Left cardiac atrium (tissue), 4 donors: Measurements from ENCODE around the gene PIAS2. TPM values are rescaled to one million over a fixed set of nuclear protein-coding genes. Genes with fewer than 3 reads are reported as not detected.
"Not testable (repeated sequence)": the region's sequence is repeated elsewhere in the genome, so short reads cannot be mapped to it uniquely, and the experiment has no call there.

Source experiments
- ATAC-seq, 2 donors: fragments of 200-7000 bp; cut with Tn5 transposase; one replicate each; pipeline ENCODE4 v1.9.1; 2020; ENCODE audit warnings: mild to moderate bottlenecking in 2 of 2, moderate library complexity in 2 of 2
- DNase-seq: peaks from one replicate; pipeline ENCODE4 v3.0.0-alpha.2; 2020
- intact Hi-C, 2 donors: fragments of 100-400 bp; cut with DNase I; formaldehyde crosslinking; loops; one replicate each; pipeline versions ENCODE4 v1.14.1 to v1.15.1; 2022 to 2023
- total RNA-seq, 2 donors: library from RNA; stranded (reverse); fragmentation: NEBNext Ultra II Directional; extraction: Animal tissue kit (Norgen Biotek cat#: 25700); gene quantifications; one replicate each; pipeline ENCODE4 v1.2.1, GENCODE V29; 2021
- donor health status: DM: no; HTN: yes; CAD: no.
- donor health status: DM: no; HTN: yes; CAD: no; lungs with severe emphysema.
- donor health status: DM: yes; HTN: yes; CAD: no.
- donor health status: Dilated cardiomyopathy.

PIAS2 gene
- total RNA-seq, 2 donors from 2014 or later: 28.5 to 36.6 TPM

GRCh38 chr18:46915800-46916550 is 1.3 kb downstream of the PIAS2 start:
- no peak for ATAC-seq
- intact Hi-C loops: no loop called here
- DNase-seq: no peak

- no peak for ATAC-seq
- intact Hi-C loops: no loop called here
- no peak for DNase-seq
Measured at GRCh38 chr18:46910856-46911255, 6.5 kb downstream of the PIAS2 start.

- ATAC-seq: no peak
- DNase-seq: no peak
- intact Hi-C loops: no loop called here
Measured at GRCh38 chr18:46909497-46909896, 7.8 kb downstream of the PIAS2 start.

GRCh38 chr18:46903406-46903805 is 13.9 kb downstream of the PIAS2 start:
- DNase-seq (no peak), ATAC-seq (no peak)
- intact Hi-C loops: no loop called here

GRCh38 chr18:46899274-46899948 is 17.9 kb downstream of the PIAS2 start:
- ATAC-seq (no peak), DNase-seq (no peak)
- intact Hi-C loops: no loop called here

GRCh38 chr18:46894124-46894523 is 23.2 kb downstream of the PIAS2 start:
- ATAC-seq (no peak), DNase-seq (no peak)
- intact Hi-C loops: no loop called here

- no peak for ATAC-seq
- DNase-seq: no peak
- intact Hi-C loops: no loop called here
Measured at GRCh38 chr18:46893360-46893759, 23.9 kb downstream of the PIAS2 start.

GRCh38 chr18:46892842-46893241 is 24.5 kb downstream of the PIAS2 start:
- ATAC-seq (no peak), DNase-seq (no peak)
- intact Hi-C loops: no loop called here

GRCh38 chr18:46891742-46892214 is 25.5 kb downstream of the PIAS2 start:
- intact Hi-C loops: no loop called here
- ATAC-seq (no peak), DNase-seq (no peak)

- intact Hi-C loops: no loop called here
- no peak for ATAC-seq
- DNase-seq: no peak
Measured at GRCh38 chr18:46888965-46889364, 28.3 kb downstream of the PIAS2 start.

GRCh38 chr18:46886893-46887292 is 30.4 kb downstream of the PIAS2 start:
- intact Hi-C loops: no loop called here
- ATAC-seq (no peak), DNase-seq (no peak)

GRCh38 chr18:46883180-46883579 is 34.1 kb downstream of the PIAS2 start:
- no peak for ATAC-seq
- intact Hi-C loops: no loop called here
- no peak for DNase-seq

- intact Hi-C loops: no loop called here
- DNase-seq (no peak), ATAC-seq (no peak)
Measured at GRCh38 chr18:46877329-46877987, 39.8 kb downstream of the PIAS2 start.

- intact Hi-C loops: no loop called here
- ATAC-seq (no peak), DNase-seq (no peak)
Measured at GRCh38 chr18:46868169-46868921, 49.0 kb downstream of the PIAS2 start.

GRCh38 chr18:46867367-46868143 is 49.8 kb downstream of the PIAS2 start:
- DNase-seq: no peak
- intact Hi-C loops: no loop called here
- no peak for ATAC-seq

GRCh38 chr18:46866523-46866922 is 50.8 kb downstream of the PIAS2 start:
- DNase-seq: no peak
- intact Hi-C loops: no loop called here
- no peak for ATAC-seq

GRCh38 chr18:46865245-46865644 is 52.1 kb downstream of the PIAS2 start:
- ATAC-seq, intact Hi-C loops, DNase-seq: not testable (repeated sequence)

- ATAC-seq (no peak), DNase-seq (no peak)
- intact Hi-C loops: no loop called here
Measured at GRCh38 chr18:46859855-46860254, 57.5 kb downstream of the PIAS2 start.

- DNase-seq: no peak
- intact Hi-C loops: no loop called here
- no peak for ATAC-seq
Measured at GRCh38 chr18:46858290-46858689, 59.0 kb downstream of the PIAS2 start.
